Mammary epithelial cell (primary cell): ENCODE measurements around the gene ERGIC1.

Source experiments
- CTCF ChIP-seq, 2 donors: IDR thresholded peaks in 1 of 2; conservative IDR thresholded peaks in 1 of 2; 2 replicates each; pipeline ENCODE4 v1.5.1; 2011 to 2012; ENCODE audit warnings: inconsistent platforms in 2 of 2, low read length in 2 of 2, mild to moderate bottlenecking in 2 of 2, control low read depth in 1 of 2, low read depth in 1 of 2; ENCODE audit not compliant: insufficient read depth in 1 of 2; ENCODE audit errors: extremely low read depth in 1 of 2
- EZH2 ChIP-seq: IDR thresholded peaks from 2 replicates; pipeline ENCODE4 v1.6.1; 2012; ENCODE audit warnings: low read length, inconsistent platforms, borderline replicate concordance

- TF ChIP-seq CTCF (conservative IDR thresholded peaks at IDR 0.05 in 1 of 2, IDR thresholded peaks at IDR 0.05 in 1 of 2; ENCODE audit: extremely low read depth in 1 of 2, insufficient read depth in 1 of 2, low read depth in 1 of 2, low read length in 2 of 2) (no peak), EZH2 (no peak)
Observed at GRCh38 chr5:172823840-172824362, 10.2 kb upstream of the ERGIC1 start.
